Panc1 (cell line): ENCODE results near the gene TSPAN31. TPM values are rescaled to one million over a fixed set of nuclear protein-coding genes. Genes with fewer than 3 reads are reported as not detected.

Source experiments
- ATAC-seq: fragments of 200-7000 bp; cut with Tn5 transposase; 2 replicates; pipeline ENCODE4 v1.9.1; 2020; ENCODE audit warnings: mild to moderate bottlenecking, moderate library complexity
- BruUV-seq: library from RNA; stranded (reverse); fragments of 400-500 nt; replicated peaks from 2 replicates; lab custom pipeline; 2021; lab: Mats Ljungman, UMichigan
- CTCF ChIA-PET: fragments of 300-600 bp; sonication (Branson Sonifier 250); formaldehyde crosslinking; loops from one replicate; lab custom pipeline; 2022; ENCODE audit warnings: antibody characterized with exemption; lab: Charles Lee
- POLR2A ChIA-PET: fragments of 300-600 bp; sonication (Branson Sonifier 250); formaldehyde crosslinking; loops from one replicate; lab custom pipeline; 2022; ENCODE audit warnings: antibody characterized with exemption; lab: Charles Lee
- DNase-seq: peaks from one replicate; pipeline ENCODE4 v3.0.0-alpha.2; 2010; ENCODE audit warnings: low read depth, low spot score
- H3K27ac ChIP-seq: 2 replicates; pipeline ENCODE4 v1.5.1; 2011; ENCODE audit warnings: mild to moderate bottlenecking, low read length, inconsistent platforms
- H3K27me3 ChIP-seq: fragments of 200-500 bp; sonication (Bioruptor generic); 2 replicates; pipeline ENCODE4 v1.6.0; 2014; ENCODE audit warnings: low read length, inconsistent platforms; ENCODE audit not compliant: control insufficient read depth, insufficient read depth
- H3K36me3 ChIP-seq: fragments of 200-500 bp; sonication (Bioruptor generic); 2 replicates; pipeline ENCODE4 v1.5.1; 2014; ENCODE audit warnings: inconsistent platforms, mild to moderate bottlenecking, low read length, moderate library complexity; ENCODE audit not compliant: control insufficient read depth, insufficient read depth
- H3K4me1 ChIP-seq: 2 replicates; pipeline ENCODE4 v1.5.1; 2011; ENCODE audit warnings: inconsistent platforms, mild to moderate bottlenecking, low read length, moderate library complexity; ENCODE audit not compliant: control insufficient read depth, insufficient read depth
- H3K4me3 ChIP-seq, 2 experiments: 2 replicates each; pipeline ENCODE4 v1.5.1; 2011 to 2012; ENCODE audit warnings: low read depth in 2 of 2, low read length in 2 of 2, mild to moderate bottlenecking in 2 of 2, inconsistent platforms in 1 of 2, moderate library complexity in 1 of 2
- H3K9me3 ChIP-seq: fragments of 200-500 bp; sonication (Bioruptor generic); 2 replicates; pipeline ENCODE4 v1.5.1; 2014; ENCODE audit warnings: low read depth, mild to moderate bottlenecking, inconsistent platforms, low read length, moderate library complexity; ENCODE audit not compliant: control insufficient read depth, insufficient read depth
- CTCF ChIP-seq: fragments of 450-650 bp; IDR thresholded peaks from 2 replicates; pipeline ENCODE4 v1.5.1; 2017; ENCODE audit warnings: mild to moderate bottlenecking
- POLR2AphosphoS5 ChIP-seq: IDR thresholded peaks from 2 replicates; pipeline ENCODE4 v1.6.1; 2012; ENCODE audit warnings: mild to moderate bottlenecking, low read depth, low read length, moderate library complexity
- REST ChIP-seq, 2 experiments: IDR thresholded peaks; 2 replicates each; pipeline ENCODE4 v1.6.1; 2011 to 2012; ENCODE audit warnings: low read depth in 2 of 2, control low read depth in 1 of 2, low read length in 1 of 2, mild to moderate bottlenecking in 1 of 2, moderate library complexity in 1 of 2; ENCODE audit not compliant: insufficient read depth in 1 of 2
- SIN3A ChIP-seq: IDR thresholded peaks from 2 replicates; pipeline ENCODE4 v1.6.1; 2012; ENCODE audit warnings: low read depth, mild to moderate bottlenecking, low read length, moderate library complexity, borderline replicate concordance; ENCODE audit not compliant: insufficient read depth
- TCF7L2 ChIP-seq: IDR thresholded peaks from 2 replicates; pipeline ENCODE4 v1.6.1; 2011; ENCODE audit warnings: mild to moderate bottlenecking, low read depth, low read length, inconsistent platforms
- in situ Hi-C: cut with HindIII; loops from 2 replicates; pipeline ENCODE4 v1.10.0; 2016; ENCODE audit warnings: low sequenced_read_pairs, low pct_unique_long_range_greater_than_20kb
- intact Hi-C: fragments of 100-400 bp; cut with micrococcal nuclease; formaldehyde crosslinking; loops from one replicate; pipeline ENCODE4 v1.10.0; 2022; ENCODE audit not compliant: unreplicated experiment
- total RNA-seq: library from RNA; stranded (reverse); gene quantifications from one replicate; pipeline ENCODE4 v1.2.1, GENCODE V29; 2021; ENCODE audit not compliant: unreplicated experiment

TSPAN31 gene
- total RNA-seq, 1 experiment from 2014 or later, result 17.5 TPM

DNA sequence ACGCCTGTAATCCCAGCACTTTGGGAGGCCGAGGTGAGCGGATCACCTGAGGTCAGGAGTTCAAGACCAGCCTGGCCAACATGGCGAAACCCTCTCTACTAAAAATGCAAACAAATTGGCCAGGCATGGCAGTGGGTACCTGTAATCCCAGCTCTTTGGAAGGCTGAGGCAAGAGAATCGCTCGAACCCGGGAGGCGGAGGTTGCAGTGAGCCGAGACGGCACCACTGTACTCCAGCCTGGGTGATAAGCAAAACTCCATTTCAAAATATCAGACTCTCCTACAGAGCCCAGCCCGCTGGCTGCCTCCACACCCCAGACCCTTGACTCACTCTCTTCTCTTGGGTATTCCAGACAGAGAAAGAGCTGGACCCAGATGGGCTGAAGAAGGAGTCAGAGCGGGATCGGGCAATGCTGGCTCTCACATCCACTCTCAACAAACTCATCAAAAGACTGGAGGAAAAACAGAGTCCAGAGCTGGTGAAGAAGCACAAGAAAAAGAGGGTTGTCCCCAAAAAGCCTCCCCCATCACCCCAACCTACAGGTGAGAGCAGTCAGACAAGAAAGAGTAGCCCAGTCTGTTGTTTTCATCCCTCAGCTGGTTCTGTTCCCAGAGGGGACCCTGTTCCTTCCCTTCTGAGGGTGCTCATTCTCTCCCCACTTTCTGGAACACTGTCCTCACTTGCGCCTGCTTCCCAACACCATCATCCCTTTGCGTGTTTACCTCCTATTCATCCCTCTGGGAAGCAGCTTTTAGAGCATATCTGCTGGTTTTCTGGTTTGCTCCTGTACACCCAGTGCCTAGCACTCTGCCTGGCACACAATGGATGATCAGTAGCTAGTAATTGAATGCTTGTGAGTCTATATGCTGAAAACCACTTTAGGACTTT is 26.0 kb upstream of the TSPAN31 start:
- Histone ChIP-seq H3K27me3 (no peaks in the 10 kb centered on the region), H3K27ac (no peak overlapping the region), H3K9me3 (no peaks in the 10 kb centered on the region), H3K4me1 (no peaks in the 10 kb centered on the region), H3K36me3 (no peaks in the 10 kb centered on the region; the same call in 1 of the 2 replicates), H3K4me3 (no peak overlapping the region)
- TF ChIP-seq TCF7L2 (no peak), POLR2AphosphoS5 (no peak), REST (IDR thresholded peaks at IDR 0.05; ENCODE audit: insufficient read depth in 1 of 2, low read depth in 2 of 2, low read length in 1 of 2) (no peak), SIN3A (no peak), CTCF (no peak)
- ChIA-PET POLR2A (no interaction called here), CTCF (no interaction called here)
- in situ Hi-C loops, result no loop called here
- BruUV-seq, result TSS peak; percentile 58
- ATAC-seq (no peak), DNase-seq (no peak)
- intact Hi-C loops, result no loop called here

DNA sequence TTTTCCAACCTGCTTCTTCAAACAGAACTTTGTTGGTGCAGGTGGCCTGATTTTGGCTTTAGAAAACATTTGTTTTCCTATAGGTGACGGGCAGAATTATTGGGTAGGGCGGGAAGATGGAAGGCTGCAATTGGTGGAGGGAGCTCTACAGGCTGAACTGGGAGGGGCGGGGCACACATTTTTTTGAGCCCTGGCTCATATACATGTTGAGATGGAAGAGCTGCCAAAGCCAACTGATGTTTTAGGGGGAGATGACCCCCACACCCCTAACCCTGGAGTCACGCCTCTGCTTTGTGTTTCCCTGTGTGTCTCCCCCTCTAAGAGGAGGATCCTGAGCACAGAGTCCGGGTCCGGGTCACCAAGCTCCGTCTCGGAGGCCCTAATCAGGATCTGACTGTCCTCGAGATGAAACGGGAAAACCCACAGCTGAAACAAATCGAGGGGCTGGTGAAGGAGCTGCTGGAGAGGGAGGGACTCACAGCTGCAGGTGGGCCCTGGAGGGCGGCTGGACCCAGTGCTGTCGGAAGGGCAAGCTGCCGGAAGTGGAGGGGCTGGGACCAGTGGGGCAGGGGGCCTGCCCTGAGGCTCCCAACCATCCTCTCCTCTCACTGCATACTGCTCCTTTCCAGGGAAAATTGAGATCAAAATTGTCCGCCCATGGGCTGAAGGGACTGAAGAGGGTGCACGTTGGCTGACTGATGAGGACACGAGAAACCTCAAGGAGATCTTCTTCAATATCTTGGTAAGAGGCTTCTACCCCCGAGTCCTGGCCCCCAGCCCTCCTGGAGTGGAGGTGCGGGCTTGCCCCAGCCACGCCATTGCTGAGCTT is 24.8 kb upstream of the TSPAN31 start:
- intact Hi-C loops (no loop called here), in situ Hi-C loops (no loop called here)
- POLR2A ChIA-PET, result no interaction called here
- BruUV-seq, result no TSS peak
- ATAC-seq (no peak), DNase-seq (no peak)
- no peaks in the 10 kb centered on the region for H3K9me3 ChIP-seq
- no peak overlapping the region for H3K4me3 ChIP-seq
- TF ChIP-seq REST (IDR thresholded peaks at IDR 0.05; ENCODE audit: insufficient read depth in 1 of 2, low read depth in 2 of 2, low read length in 1 of 2), result no peak
- TF ChIP-seq POLR2AphosphoS5, result no peak
- TF ChIP-seq TCF7L2, result no peak
- TF ChIP-seq CTCF, result no peak
- no peak for TF ChIP-seq SIN3A
- H3K4me1 ChIP-seq, result no peaks in the 10 kb centered on the region
- no peaks in the 10 kb centered on the region; the same call in 1 of the 2 replicates for H3K36me3 ChIP-seq
- no peak overlapping the region for H3K27ac ChIP-seq
- CTCF ChIA-PET, result interaction anchor here (0.7 kb wide), 1 partner anchor 8 kb away, joined by 3 read pairs; no protein-coding TSS in a partner anchor
- H3K27me3 ChIP-seq, result no peaks in the 10 kb centered on the region
